LHCN-M2 (cell line): ENCODE measurements around the gene CREB5. TPM values are rescaled to one million over a fixed set of nuclear protein-coding genes. Genes with fewer than 3 reads are reported as not detected.
"Not testable (repeated sequence)": the region's sequence is repeated elsewhere in the genome, so short reads cannot be mapped to it uniquely, and the experiment has no call there.

Source experiments
- DNase-seq: peaks from one replicate; pipeline ENCODE4 v3.0.0-alpha.2; 2012; ENCODE audit warnings: low read depth
- total RNA-seq: library from RNA; depleted of rRNA; stranded (reverse); fragments of >200 nt; gene quantifications from 2 replicates; pipeline ENCODE4 v1.2.3, GENCODE V29; 2014

Gene CREB5
- total RNA-seq, 1 experiment from 2014 or later: 9.0 TPM

DNA sequence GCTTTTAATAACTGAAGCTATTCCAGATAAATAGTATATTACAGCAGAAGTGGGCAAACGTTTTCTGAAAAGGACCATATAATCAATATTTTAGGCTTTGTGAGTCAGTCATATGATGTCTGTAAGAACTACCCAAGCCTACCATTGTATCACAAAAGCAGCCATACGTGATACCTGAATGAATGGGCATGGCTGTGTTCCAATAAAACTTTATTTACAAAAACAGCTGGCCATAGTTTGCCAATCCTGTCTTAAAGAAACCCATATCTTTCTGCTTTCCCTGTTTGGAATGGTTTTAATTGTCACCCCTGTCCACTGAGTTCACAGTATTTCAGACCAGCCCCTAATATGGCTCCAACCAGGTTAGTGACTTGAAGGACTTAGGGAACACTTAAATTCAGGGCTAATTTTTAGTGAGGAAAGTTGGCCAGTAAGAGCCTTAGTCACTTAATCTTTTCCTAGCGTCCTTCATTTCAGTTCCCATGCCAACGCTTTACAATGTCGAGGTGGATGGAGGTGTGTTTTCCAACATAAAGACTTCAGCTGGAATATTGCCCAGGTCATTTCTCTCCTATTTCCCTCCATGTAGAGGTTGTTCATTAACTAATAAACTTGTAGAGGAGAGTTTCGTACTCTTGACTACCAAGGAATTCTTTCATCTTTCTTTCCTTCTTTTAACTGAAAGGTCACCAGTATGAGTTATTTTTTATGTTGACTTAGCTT lies 361.3 kb downstream of the CREB5 start:
- DNase-seq: no peak

DNA sequence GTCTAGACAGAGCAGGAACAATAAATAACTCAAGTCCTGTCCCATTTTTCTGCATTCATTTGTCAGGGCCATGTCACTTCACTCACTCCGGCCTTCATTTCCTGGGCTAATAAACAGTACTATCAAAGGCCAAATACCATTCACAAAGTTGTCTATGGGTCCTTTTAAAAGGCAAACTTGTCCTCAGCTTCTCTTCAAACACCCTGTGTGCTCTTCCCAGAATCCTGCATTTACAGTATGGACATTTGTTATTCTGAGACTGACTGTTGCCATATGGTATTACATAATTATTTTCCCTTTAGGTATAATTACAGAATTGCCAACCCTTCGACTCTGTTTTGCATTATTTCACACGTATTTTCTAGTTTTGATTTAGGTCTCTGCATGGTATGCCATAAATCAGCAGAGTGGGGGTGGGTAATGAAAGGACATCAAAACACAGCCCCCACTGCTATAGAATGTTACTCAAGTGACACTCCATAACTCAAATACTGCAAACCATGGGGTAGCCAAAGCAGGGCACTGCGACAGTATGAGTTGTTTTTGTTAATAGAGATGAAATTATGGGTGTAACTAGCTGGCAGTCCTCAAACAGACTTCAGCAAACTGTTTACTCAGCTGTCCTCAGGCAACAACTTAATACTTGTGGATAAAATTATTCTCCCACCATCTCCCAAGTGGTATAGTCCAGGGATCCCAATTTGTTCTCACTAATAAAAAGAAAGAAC lies 362.1 kb downstream of the CREB5 start:
- DNase-seq: peak; percentile 90

DNA sequence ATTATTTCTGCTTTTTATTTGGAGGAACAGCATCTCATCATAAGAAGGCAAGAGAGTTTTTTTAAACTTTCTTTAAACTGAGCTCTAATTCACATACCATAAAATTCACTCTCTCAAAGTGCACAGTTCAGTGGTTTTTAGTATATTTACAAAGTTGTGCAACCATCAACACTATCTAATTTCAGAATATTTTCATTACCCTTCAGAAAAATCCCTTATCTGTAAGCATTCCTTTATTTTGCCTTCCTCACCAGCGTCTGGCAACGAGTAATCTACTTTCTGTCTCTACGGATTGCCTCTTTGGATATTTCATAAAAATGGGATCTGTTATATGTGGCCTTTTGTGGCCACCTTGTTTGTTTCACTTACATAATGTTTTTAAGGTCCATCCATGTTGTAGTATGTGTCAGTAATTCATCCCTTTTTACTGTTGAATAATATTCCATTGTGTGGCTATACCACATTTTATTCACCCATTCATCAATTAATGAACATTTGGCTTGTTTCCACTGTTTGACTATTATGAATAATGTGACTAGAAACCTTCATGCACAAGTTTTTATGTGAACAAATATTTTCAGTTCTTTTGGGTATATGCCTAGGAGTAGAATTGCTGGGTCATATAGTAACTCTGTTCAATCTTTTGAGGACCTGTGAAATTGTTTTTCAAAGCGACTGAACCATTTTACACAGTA lies 364.3 kb downstream of the CREB5 start:
- DNase-seq: no peak

DNA sequence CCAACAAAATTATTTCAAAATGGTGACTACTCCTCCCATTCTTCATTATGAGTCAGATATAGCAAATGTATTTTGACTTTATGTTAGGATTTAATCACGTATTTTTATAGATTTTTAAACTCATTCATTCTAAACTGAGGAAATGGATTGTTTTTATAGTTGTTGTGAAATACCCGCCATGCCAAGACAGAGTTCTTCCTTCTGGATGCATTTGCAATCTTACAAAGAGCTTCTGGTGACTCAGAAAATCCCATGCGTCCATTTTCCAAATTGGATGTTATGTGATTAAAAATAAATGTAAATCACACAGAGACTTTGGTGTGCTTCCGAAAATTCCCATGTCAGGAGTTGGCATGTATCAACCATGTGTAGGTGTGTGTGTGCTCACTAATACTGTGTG lies 366.5 kb downstream of the CREB5 start:
- DNase-seq: no peak

DNA sequence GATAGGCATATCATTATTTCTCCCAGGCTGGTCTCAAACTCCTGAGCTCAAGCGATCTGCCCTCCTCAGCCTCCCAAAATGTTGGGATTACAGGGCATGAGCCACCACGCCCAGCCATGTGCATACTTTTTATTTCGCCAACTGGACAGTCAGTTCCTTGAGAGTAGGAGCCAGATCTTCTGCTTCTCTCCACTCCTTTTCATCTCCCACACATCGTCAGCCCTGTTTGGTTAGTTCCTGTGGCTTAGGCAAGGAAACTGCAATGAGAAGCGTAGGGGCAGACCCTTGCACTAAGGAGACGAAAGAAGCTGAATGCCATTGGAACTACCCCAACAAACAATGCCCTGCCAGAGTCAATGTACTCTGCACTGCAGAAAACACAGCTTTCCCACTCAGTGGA lies 367.6 kb downstream of the CREB5 start:
- no peak for DNase-seq

DNA sequence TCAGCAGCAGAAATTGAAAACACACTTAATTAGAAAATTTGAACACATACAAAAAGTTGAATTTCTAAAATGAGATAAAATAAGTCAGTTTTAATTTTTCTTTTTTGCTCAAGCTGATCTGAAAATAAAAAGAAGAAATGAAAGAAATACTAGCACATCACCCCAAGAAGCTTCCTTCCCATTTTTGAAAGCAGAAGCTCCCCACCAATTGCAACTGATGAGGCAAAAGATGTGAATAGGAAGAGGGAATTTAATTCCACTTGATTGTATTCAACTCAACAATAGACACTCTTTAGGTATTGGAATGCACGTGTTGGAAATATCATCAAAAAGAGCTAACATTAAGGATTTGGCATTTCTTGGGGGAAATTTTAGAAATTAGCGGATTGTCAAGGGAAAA lies 370.0 kb downstream of the CREB5 start:
- no peak for DNase-seq

DNA sequence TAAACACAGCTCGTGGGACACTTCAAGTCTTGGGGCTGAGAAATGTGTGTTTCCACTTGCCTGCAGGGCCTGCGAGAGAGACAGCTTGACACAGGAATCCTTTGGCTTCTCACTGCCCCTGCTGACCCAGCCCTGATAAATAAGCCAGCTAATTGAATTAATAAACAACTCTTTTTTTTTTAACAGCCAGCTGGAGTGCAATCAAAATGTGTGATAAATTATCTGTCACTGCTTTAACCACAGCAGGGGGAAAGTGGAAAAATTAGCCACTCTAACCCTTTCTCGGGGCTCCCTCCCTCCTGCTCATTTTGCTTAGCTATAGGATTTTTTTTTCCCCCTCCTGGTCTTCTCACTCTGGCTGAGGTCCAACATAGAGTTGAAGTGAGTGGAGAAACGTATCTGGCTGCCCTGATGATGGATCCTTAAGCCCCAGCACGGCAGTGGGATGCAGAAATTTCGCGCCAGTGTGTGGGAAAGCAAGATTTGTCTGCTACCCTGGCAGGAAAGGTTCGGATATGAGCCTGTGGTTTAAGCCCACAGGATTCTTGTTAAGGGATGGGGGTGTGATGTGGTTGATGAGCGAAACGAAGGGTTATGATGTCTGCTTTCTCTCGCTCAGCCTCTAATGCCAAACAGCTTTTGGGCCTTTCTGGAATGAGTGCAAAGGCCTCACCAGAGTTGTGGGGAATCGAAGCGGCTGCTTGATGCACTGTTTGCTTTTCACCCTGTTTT lies 372.0 kb downstream of the CREB5 start:
- DNase-seq: no peak

DNA sequence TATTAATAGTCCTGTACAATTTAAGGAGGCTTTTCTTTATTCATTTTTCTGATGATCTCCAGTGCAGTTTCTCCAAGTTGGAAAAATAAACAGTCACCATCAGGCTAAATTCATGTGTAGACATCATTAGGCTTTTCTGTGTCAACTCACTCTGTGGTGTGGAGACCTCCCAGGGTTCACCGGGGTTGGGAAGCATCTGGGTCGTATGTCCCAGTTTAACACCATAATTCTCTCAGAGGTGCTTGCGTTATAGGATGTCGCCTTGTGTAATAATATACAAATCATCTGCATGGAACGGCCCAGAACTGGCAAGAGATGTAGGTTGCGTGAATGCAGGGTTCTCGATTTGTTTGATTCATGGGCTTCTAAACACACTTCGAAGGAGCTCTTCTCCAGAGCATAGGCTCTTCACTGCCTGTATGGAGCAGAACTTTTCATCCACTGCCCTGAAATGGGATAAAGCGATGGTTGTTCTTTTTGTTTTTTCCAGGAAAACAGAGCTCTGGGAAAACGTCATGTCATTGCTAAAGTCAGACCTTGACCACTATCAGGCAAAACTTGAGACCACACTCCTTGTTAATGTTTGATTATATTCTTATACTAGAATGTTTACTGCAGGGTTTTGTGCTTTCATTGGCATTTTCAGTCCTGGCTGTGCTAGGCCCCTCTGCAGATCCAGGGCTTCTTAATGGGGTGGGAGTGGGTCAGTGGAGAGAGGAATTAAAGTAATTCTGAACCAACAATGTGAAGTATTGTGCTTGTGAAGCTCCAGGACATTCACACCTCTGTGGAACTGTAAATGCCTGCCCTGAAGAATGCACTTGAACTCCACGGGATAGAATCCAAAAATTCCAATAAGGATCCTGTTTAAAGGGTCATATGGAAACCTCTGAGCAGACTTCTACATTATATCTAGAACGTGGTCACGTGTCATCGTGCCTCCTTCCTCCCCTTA lies 373.0 kb downstream of the CREB5 start:
- no peak for DNase-seq

DNA sequence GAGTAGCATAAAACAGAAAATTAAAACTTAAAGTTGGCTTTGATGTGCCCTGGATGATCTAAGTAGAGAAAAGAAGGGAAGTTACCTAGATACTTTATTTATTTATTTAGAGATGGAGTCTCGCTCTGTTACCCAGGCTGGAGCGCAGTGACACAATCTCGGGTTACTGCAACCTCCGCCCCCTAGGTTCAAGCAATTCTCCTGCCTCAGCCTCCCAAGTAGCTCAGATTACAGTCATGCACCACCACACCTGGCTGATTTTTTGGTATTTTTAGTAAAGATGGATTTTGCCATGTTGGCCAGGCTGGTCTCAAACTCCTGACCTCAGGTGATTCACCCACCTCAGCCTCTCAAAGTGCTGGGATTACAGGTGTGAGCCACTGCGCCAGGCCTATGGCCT lies 373.8 kb downstream of the CREB5 start:
- DNase-seq: not testable (repeated sequence)

DNA sequence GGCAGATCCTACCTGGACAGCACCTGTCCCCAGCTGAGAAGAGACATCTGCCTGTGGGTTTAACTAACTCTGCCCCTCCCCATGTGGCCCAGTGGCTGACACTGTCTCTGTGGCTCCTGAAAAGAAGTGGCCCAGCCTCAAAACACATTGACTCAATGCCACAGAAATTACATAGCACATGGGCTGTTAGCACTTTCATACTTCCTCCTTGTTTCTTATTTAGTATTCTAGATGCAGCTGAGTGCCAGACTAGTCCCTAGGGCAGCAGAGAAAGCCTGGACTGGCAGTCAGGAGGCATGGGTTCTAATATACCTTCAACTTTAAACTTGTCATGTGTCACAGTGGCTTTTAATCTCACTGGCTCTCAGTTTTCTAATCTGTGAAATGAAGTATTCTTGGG lies 374.8 kb downstream of the CREB5 start:
- no peak for DNase-seq

DNA sequence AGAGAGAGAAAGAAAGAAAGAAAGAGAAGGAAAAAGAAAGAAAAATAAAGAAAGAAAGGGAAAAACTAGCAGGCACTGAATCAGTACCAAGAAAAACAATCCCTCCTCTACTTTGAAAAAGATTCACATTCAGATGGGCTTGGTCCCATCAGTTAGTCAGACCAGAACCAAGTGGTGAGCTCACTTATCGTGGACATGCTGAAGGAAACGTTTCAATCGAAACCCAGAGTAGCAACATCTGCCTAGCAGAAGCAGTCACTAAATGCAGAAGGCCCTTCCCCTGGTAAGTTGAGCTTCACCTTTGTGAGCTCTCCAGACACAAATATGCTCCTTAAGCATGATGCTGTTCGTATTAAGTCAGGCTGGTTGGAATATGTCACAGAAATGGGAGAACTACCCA lies 378.1 kb downstream of the CREB5 start:
- DNase-seq: no peak

DNA sequence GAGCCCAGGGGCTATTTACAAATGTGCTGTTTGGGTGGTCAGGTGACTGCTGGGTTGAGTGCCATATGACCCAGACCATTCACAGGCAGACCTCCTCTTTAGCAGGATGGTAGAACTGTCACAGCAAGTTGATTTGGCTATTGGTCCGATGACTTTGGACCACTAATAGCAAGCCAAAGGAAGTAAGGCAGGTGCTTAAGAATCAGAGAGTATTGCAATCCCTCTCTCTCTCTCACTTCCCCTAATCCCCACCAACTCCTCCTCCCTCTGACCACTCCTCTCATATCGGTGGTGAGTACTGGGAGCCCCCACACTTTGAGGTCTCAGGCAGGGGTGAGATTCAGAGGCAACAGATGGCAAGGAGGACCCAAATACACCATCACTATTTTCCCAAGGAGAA lies 380.5 kb downstream of the CREB5 start:
- DNase-seq: no peak

DNA sequence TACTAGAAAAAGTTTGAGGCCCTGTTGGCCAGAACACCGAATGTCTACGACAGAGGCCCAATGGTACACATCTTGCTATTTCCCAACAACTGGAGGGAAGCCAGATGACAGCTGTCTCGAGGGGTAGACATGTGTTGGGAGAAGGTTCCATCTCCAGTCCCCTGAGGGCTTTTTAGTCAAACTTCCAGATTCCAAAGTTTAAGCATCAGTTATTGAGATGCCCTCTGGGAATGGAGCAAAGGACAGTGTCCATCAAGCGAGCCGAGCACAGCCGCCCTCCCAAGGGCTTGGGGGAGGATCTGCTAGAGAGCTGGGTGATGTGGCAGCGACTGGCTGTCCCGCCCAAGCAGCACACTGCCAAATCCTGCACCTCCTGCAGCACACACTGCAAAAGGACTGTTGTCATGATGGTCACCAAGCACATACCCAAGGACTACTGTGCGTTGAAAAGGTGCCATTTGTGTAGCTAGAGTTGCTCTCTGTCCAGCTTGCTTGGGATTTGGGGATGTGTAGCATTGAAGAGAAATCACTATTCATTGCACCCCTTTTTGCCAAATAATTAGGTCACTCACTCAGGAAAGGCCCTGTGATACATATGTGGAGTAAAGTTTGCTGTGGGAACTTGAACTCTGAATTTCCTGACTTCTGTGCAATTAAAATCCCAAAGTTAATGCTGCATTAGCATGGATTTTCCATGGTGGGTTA lies 381.2 kb downstream of the CREB5 start:
- DNase-seq: peak; percentile 64

DNA sequence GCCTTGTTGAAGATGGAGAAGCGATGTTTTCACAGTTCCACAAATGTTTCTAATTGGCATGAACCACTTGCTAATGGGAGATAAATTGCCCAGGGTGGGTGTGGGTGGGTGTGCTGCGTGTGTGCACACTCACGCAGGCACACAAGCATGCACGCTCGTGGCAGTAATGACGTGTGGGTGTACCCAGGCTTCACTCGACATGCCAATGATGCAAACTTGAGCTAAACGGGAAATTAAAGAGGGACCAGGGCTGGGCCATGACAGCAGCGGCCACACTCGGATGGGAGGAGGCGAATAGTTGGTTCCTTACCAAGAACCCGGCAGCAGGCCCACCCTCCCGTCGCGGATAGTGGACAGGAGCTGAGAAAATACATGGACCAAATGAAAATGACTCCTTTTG lies 386.0 kb downstream of the CREB5 start:
- DNase-seq: no peak

DNA sequence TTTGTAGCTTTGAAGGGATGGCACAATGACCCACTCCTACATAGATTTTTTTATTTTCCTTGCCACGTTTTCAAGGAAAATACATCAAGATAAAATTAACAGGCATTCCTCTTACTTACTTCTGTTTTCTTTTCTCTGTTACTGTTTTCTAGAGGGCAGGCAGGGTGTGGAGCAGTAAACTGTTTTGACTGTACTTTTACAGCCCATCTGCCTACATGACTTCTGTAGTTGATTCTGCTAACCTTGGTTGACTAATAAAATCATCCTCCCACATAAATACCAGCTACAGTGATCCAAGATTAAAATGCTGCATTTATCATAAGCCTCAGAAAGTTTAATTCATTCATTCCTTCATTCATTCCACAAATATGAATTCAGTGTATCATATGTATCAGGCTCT lies 387.3 kb downstream of the CREB5 start:
- no peak for DNase-seq

DNA sequence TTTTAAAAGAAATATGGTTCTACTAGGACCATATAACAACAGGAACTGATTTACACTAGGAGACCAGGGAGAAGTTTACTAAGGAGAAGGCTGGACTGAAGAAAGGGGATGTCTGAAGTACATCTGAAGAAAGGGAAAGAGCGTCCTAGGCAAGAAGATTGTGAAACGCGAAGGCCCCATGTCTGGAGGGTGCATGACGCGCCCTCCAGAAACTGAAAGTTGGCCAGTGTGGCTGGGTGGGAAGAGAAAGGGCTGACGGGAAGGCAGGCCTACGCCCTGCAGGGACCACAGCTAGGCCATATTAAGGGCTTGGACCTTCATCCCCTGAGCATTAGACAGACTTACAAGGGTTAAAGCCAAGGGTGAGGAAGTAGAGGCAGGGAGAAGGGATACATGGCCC lies 387.8 kb downstream of the CREB5 start:
- no peak for DNase-seq

DNA sequence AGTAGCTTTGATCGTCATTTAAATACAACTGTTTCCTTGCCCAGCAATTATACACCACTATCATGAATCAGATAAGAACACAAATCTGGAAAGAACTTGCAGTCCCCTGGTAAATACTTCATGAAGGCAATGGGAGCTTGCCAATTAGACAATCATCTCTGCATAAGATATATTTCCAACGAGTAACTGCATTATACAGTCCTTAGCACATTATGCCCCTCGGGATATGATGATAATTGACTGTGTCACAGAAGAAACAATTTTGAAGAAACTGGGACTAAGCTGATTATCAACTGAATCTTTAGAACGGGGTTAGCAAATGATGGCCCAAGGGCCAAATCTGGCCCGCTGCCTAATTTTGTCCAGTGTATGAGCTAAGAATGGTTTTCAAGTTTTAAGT lies 390.1 kb downstream of the CREB5 start:
- DNase-seq: no peak

DNA sequence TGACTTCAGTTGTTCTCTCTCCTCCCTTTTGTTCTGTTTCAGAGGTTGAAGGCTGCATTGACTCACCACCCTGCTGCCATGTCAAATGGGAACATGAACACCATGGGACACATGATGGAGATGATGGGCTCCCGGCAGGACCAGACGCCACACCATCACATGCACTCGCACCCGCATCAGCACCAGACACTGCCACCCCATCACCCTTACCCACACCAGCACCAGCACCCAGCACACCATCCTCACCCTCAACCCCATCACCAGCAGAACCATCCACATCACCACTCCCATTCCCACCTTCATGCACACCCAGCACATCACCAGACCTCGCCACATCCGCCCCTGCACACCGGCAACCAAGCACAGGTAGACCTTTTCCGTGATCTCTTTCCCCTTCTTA lies 391.8 kb downstream of the CREB5 start:
- no peak for DNase-seq

DNA sequence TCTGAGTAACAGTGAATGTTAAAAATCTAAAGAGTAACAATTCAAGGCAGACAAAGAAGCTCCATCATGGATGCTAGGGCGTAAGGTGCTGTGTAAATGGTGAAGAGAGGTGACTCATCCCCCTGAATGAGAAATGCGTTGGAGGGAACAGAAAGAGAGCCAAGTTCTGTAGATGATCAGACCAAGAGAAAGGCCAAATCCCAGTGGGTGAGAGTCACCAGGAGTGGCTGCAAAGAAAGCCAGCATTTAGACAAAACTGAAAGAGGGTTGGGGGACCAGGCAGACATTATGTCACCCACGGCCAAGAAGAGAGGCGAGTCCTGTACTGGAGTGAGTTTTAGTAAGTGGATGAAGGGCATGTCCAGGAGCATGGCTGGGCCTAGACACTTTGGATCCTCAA lies 392.7 kb downstream of the CREB5 start:
- peak; percentile 66 for DNase-seq

DNA sequence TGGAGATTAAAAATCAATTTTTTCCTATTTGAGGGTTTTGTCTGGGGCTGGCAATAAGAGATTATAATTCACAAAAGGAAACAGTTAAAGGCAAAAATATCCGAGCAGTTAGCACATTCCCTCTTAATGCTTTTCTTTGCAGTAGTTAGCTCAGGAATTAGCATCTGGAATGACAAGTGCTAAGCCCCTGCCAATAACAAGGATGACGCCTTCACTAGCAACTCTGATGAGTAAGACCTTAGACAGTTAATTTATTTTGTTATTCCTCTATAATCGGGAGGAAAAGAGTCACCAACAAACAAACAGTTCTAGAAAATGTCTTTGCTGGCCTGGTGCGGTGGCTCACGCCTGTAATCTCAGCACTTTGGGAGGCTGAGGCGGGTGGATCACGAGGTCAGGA lies 394.5 kb downstream of the CREB5 start:
- peak; percentile 29 for DNase-seq
